ENCODE results near the gene LIMK1. TPM values are rescaled to one million over a fixed set of nuclear protein-coding genes. Genes with fewer than 3 reads are reported as not detected.

The LIMK1 gene
- total RNA-seq, 1 experiment from 2014 or later: 63.8 TPM

GRCh38 chr7:74082770-74083116, 861 bp upstream of the LIMK1 start:
- H4K91ac ChIP-seq (ENCODE audit: insufficient read length, low read depth, low read length): no peak overlapping the region
- TF ChIP-seq CTCF (conservative IDR thresholded peaks at IDR 0.05): no peak
- no peak overlapping the region for H4K8ac ChIP-seq (replicated peaks; ENCODE audit: insufficient read length, low read depth, low read length)
- H2AFZ ChIP-seq (ENCODE audit: low read length): no peak overlapping the region
- no peaks in the 10 kb centered on the region for H4K20me1 ChIP-seq (ENCODE audit: control insufficient read depth, insufficient read depth, insufficient read length)
- H2BK12ac ChIP-seq (ENCODE audit: insufficient read length, low read depth, low read length): no peak overlapping the region
- H3T11ph ChIP-seq (ENCODE audit: low read length): no peak overlapping the region
- no peak overlapping the region for H2AK5ac ChIP-seq (ENCODE audit: insufficient read length, low read length)
- peak overlapping the region; percentile 36 for H4K5ac ChIP-seq (ENCODE audit: insufficient read length, low read depth, low read length)
- H3K27ac Mint-ChIP-seq: peak overlapping the region in 1 of 3 experiments; percentile 52; a peak in 1 of 7 replicates
- H3K14ac ChIP-seq (ENCODE audit: insufficient read depth, low read length): 0 out of 2 replicates have a peak overlapping the region, but pooled peaks have one; percentile 43
- H3K4me1 Mint-ChIP-seq: peaks cover 15 to 31% of the 10 kb centered on the region in 2 experiments
- H2BK5ac ChIP-seq (ENCODE audit: insufficient read length, low read length): no peak overlapping the region
- H3K79me2 ChIP-seq (ENCODE audit: insufficient read depth, low read length): no peaks in the 10 kb centered on the region
- no peak for DNase-seq
- no peak overlapping the region for H3K9ac ChIP-seq (ENCODE audit: extremely low read depth, insufficient read length, low read length)
- H3K79me1 ChIP-seq (ENCODE audit: insufficient read depth, low read depth, low read length, poor library complexity, severe bottlenecking): no peaks in the 10 kb centered on the region
- peak overlapping the region; percentile 66 to 79 for H3K4me3 Mint-ChIP-seq
- H3K27me3 ChIP-seq (ENCODE audit: insufficient read depth, low read length): no peaks in the 10 kb centered on the region
- no peak overlapping the region for H3K18ac ChIP-seq (ENCODE audit: insufficient read length, low read depth, low read length)
- H3K36me3 Mint-ChIP-seq (ENCODE audit: insufficient read depth in 1 of 3, low read depth in 3 of 3): peaks cover 13 to 18% (median 17%) of the 10 kb centered on the region in 3 experiments; a peak in 6 of 7 replicates
- H3K4me2 ChIP-seq (ENCODE audit: insufficient read depth, insufficient read length, low read length): peak overlapping the region; percentile 46
- no peak overlapping the region for H2BK15ac ChIP-seq (ENCODE audit: low read depth, low read length)
- H3K4me1 ChIP-seq (ENCODE audit: insufficient read depth, low read length): no peaks in the 10 kb centered on the region
- H3K4ac ChIP-seq (ENCODE audit: low read depth, low read length): no peak overlapping the region
- H3K9me3 Mint-ChIP-seq: no peaks in the 10 kb centered on the region
- H3K23me2 ChIP-seq (ENCODE audit: insufficient read length, low read depth, low read length, poor library complexity, severe bottlenecking): peaks cover 9% of the 10 kb centered on the region
- no peak overlapping the region for H3K27ac ChIP-seq (ENCODE audit: insufficient read length, low read depth, low read length)
- no peak overlapping the region for H3K23ac ChIP-seq (ENCODE audit: insufficient read length, low read depth, low read length)
- no peak overlapping the region for H3K56ac ChIP-seq (ENCODE audit: insufficient read length, low read depth, low read length)
- H3K9me3 ChIP-seq (ENCODE audit: control insufficient read depth, low read depth, low read length): no peaks in the 10 kb centered on the region
- WGBS (ENCODE audit: extremely low coverage, insufficient read length, low lambda C conversion rate): no CpG with 5 or more reads among the region's 9 CpGs
- H2BK120ac ChIP-seq (ENCODE audit: low read depth, low read length, poor library complexity, severe bottlenecking): no peak overlapping the region
- H2BK20ac ChIP-seq (ENCODE audit: low read depth, low read length, poor library complexity, severe bottlenecking): no peak overlapping the region
- no peaks in the 10 kb centered on the region; the same call in 1 of the 2 replicates for H3K27me3 Mint-ChIP-seq (ENCODE audit: low read depth)
